Mesenteric fat pad (tissue), 1 donor: Measurements from ENCODE around the gene IBTK. TPM values are rescaled to one million over a fixed set of nuclear protein-coding genes. Genes with fewer than 3 reads are reported as not detected.
"Not testable (repeated sequence)": the region's sequence is repeated elsewhere in the genome, so short reads cannot be mapped to it uniquely, and the experiment has no call there.

Experiments used
- DNase-seq: peaks from one replicate; pipeline ENCODE4 v3.0.0-alpha.2; 2020; ENCODE audit warnings: low spot score
- long read RNA-seq: library from polyadenylated mRNA; unstranded; transcript quantifications from one replicate; pipeline ENCODE4 v2.0.0, GENCODE V29; 2020
- total RNA-seq: library from RNA; stranded (reverse); fragmentation: NEBNext Ultra II Directional; extraction: Animal tissue kit (Norgen Biotek cat#: 25700); gene quantifications from one replicate; pipeline ENCODE4 v1.2.1, GENCODE V29; 2021
- donor health status: DM: yes; HTN: yes; CAD: no.

The IBTK gene, protein sequence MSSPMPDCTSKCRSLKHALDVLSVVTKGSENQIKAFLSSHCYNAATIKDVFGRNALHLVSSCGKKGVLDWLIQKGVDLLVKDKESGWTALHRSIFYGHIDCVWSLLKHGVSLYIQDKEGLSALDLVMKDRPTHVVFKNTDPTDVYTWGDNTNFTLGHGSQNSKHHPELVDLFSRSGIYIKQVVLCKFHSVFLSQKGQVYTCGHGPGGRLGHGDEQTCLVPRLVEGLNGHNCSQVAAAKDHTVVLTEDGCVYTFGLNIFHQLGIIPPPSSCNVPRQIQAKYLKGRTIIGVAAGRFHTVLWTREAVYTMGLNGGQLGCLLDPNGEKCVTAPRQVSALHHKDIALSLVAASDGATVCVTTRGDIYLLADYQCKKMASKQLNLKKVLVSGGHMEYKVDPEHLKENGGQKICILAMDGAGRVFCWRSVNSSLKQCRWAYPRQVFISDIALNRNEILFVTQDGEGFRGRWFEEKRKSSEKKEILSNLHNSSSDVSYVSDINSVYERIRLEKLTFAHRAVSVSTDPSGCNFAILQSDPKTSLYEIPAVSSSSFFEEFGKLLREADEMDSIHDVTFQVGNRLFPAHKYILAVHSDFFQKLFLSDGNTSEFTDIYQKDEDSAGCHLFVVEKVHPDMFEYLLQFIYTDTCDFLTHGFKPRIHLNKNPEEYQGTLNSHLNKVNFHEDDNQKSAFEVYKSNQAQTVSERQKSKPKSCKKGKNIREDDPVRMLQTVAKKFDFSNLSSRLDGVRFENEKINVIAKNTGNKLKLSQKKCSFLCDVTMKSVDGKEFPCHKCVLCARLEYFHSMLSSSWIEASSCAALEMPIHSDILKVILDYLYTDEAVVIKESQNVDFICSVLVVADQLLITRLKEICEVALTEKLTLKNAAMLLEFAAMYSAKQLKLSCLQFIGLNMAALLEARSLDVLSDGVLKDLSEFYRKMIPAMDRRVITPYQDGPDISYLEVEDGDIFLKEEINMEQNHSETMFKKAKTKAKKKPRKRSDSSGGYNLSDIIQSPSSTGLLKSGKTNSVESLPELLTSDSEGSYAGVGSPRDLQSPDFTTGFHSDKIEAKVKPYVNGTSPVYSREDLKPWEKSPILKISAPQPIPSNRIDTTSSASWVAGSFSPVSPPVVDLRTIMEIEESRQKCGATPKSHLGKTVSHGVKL (N-terminal part only)
- total RNA-seq = 31.6 TPM
- long read RNA-seq, partial matches to known transcripts = 27 of 34 reads
- long read RNA-seq, other reads (novel, unspliced or antisense) = 7 of 34 reads

DNA sequence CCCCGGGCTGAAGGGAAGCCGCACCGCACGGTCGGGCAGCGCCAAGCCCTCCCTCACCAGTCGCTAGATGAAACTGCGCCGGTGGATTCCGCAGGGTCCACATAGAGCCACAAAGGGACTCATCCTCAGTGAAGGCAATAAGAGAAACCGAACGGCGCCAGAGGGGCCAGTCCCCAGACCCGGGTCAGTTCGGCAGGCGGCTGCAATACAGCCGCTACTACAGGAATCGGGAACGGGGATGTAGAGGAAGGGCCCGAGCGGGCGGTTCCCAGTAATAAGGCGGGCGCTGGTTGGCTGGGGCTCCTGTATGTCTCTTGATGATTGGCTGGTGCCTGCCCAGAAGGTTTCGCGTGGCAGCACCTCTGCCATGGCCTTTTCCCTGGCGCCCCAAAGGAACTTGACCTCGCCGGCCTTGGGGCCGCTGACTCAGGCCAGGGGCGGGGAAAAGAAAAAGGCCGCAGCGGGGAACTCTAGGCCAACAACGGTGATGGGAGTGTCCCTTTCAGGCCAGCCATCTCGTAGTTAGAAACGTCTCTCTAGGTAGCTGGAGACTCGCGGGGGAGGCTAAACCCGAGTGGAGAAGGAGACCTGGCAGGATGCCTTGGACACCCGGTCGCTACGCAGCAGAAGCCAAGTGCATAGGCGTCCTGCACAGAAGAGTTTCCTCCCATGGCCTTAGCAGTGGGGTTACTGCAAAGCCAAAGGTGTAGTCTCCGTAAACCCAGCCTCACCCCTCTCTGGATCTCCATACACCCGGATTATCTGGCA lies at the start of gene IBTK:
Gene IBTK (minus strand): TSS at position 240 of the 768 bp plus-strand sequence. CDS start 7,258 bp downstream, outside the sequence.
- peak; percentile 98 for DNase-seq

DNA sequence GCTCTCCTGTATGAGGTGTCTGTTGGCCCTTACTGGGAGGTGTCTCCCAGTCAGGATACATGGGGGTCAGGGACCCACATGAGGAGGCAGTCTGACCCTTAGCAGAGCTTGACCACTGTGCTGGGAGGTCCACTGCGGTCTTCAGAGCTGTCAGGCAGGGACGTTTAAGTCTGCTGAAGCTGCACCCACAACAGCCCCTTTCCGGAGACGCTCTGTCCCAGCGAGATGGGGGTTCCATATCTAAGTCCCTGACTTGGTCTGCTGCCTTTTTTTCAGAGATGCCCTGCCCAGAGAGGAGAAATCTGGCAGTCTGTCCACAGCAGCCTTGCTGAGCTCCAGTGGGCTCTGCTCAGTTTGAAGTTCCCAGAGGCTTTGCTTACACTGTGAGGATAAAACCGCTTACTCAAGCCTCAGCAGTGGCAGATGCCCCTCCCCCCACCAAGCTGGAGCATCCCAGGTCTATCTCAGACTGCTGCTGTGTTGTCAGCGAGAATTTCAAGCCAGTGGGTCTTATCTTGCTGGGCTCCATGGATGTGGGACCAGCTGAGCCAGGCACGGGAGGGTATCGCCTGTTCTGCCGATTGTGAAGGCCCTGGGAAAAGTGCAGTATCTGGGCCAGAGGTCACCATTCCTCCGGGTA lies 36.3 kb upstream of the IBTK start:
- no peak for DNase-seq

DNA sequence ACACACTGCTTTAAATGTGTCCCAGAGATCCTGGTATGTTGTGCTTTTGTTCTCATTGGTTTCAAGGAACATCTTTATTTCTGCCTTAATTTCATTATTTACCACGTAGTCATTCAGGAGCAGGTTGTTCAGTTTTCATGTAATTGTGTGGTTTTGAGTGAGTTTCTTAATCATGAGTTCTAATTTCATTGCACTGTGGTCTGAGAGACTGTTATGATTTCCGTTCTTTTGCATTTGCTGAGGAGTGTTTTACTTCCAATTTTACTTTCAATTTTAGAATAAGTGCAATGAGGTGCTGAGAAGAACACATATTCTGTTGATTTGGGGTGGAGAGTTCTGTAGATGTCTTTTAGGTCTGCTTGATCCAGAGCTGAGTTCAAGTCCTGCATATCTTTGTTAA lies 34.0 kb upstream of the IBTK start:
- not testable (repeated sequence) for DNase-seq

DNA sequence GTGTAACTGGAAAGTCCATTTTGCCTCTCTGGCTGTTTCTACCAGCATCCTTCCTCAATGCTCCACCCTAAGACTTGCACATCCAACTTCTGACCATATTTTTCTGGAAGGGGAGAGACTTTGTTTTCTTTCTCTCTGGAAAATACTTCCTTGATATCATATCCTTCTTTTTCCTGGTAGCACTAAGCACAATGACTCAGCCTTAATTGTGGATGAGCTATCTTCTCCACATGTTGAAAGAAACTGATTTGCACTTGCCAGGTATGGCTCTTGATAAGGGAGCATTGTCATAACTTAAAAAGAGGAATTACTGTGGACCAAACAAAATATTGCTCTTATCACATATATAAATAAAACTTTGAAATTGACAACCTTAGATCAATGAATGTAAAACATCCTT lies 30.1 kb upstream of the IBTK start:
- no peak for DNase-seq

DNA sequence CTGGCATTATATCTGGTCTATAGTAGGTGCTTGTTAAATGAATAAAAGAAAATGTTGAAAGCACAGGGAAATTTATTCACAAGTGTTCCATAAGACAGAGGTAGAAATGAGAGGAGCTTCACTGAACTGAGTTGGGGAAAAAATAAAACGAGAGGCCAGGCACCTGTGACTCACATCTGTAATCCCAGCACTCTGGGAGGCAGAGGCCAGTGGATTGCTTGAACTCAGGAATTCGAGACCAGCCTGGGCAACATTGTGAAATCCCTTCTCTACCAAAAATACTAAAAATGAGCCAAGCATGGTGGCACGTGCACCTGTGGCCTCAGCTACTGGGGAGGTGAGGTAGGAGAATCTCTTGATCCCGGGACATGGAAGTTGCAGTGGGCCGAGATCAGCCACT lies 28.1 kb upstream of the IBTK start:
- DNase-seq = no peak

DNA sequence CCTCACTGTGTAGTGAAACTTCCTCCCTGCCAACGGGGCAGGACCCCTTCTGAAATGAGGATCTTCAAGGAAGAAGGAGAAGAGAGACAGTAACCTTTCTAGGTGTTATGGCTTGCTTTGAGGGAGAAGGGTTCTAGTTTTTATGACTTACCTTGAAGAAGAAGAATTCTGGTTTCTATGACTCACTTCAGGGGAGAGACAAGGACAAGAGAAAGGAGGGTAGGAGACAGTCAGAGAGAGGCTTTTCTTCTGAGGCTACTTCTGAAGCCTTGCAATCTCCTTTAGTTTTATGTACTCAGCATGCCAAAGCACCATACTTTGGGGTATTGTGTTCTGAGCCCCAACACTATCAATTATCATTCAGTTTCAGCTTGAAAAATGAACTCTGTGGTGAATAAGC lies 25.8 kb upstream of the IBTK start:
- no peak for DNase-seq

DNA sequence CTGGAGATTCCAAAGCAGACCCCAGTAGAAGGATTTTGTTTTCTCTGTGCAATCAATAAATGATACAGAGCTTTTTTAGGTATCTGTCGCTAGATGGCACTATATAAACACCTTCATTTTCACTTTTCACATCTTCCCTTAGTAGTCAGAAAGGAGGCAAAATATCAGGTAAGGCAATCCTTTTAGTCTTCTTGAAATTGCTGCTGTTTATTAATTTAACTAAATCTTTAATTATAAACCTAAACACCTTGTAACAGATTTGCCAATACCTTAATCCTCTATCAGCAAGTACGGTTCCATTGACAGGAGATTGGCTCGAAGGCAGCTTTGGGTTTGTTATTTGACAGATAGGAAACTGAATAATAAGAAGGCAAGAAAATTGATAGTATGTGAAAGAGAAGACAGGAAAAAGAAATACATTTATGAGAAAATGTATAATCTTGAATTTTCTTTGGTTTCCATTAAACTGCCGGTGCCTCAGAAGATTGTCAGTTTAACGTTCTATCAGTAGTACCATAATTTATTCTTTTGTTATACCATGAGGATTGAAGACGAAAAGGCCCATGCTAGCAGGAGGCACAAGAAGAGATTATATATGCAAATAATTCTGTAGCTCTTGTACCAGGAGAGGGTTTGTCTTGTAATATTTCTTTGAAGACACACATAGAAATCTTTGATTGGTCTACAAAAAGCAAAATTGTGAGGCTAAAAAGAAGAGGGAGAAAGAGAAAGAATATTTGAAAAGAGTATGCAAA lies 23.5 kb upstream of the IBTK start:
- no peak for DNase-seq

DNA sequence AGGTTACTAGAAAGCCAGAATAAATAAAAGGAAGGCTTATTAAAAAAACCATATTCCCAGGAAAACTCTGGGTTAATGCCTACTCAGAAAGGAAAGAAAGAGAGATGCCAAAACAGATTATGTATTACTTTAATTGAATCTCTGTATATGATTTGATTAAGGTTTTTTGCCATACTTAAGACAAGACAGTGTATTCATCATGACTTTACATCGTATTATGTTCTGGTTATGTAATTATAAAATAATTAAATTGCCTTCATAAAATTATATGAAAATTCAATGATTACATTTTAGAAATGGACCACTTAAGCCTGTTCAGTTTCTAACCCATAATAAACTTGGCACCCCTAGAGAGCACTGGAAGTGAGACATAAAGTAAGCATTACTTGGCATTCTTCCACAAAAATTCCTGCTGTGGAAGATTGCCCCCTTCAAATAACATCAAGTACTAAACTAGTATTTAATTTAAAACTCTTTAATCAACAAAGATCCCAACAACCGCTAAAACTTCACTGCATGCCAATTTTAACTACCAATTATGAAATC lies 20.8 kb upstream of the IBTK start:
- no peak for DNase-seq

DNA sequence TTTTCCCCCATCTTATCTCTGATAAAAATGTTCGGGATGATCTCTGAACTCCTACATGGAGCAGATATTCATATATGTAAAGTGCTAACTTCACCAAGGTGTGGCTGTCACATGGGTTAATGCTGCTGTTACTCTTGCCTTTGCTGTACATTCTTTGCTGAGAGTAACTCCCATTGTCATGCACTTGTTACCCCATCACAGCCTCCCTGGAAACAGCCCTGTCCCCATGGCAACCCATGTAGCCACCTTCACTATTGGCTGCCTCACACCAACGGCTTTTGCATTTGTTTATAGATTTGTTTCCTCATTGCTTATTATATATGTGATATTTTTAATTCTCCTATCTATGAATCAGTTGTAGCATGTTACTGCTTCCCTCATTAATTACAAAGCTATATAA lies 17.3 kb upstream of the IBTK start:
- no peak for DNase-seq

DNA sequence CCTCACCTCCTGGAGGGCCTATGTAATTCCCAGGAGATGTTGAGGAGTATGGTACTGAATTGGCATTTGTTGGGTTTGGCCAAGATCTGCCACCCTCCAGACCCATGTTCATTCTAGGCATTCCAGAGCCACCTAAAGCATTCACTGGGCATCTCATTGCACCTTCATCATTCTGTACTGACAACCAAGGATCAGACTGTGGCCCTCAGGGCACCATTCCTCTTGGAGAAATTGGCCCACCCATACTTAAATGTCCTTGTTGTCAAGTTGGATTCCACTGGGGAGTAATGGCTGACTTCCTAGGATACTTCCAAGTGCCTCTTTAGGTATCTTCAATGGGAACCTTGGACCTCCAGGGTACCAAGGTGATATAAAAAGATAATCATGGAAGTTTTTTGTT lies 16.8 kb upstream of the IBTK start:
- no peak for DNase-seq

DNA sequence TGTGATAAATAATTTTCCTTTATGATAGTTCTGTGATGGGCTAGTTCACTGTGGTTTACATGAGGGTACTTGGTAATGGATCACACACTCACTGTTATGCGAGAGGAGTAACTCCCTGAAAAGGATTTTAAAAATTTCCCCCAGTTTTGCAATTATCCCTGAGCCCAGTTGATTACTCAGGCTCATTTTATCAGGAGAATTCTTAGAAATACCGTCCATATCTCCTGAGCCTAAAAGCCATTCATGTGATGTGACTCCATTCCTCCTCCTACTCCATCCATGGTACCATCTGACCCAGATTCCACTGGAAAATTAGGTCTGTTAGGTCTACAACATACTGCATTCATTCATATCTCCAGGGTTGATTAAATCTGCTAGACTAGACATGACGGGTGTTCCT lies 16.4 kb upstream of the IBTK start:
- DNase-seq = no peak

DNA sequence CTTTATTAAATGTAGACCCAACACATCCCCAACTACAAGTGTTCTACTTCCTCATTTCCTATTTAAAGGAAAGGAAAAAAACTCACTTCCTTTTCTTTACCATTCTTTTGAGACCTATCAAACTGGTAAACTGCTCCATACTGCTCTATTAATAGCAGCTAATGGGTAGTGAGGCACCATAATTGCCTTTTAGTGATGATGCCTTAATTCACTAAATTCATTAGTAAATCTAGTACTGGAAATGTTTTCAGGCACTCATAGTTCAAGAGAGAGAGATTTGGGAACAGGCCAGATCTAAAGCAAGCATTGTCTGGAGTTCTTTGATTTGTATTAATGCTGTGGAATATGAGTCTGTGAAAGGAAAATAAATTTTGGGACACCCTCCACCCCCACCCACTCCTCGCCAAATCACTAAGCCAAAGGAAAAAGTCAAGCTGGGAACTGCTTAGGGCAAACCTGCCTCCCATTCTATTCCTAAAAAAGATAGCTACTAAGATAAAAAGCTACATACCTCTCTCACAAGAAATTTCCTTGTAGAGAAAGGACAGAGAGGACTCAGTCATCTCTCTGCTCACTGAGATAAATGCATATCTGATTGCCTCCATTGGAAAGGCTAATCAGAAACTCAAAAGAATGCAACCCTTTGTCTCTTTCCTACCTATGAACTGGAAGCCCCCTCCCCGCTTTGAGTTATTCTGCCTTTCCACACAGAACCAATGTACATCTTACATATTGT lies 13.6 kb upstream of the IBTK start:
- DNase-seq = no peak

DNA sequence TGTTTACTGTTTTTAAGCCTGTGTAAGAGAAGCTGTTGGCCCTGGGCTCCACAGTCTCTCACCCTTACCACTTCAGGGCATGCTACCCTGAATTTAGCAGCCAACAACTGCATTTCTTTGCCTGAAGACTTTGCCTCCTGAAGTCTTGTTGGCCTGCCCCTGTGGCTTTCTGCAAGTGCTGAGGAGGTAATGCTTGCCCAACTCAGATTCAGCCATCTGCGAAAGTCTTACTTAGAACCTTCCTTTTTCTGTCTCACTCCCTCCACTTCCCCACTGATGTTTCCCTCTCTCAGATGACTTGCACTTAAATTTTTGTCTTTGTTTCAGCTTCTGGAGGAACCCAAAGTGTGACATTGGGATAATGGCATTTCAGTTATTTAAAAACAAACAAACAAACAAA lies 11.8 kb upstream of the IBTK start:
- no peak for DNase-seq

DNA sequence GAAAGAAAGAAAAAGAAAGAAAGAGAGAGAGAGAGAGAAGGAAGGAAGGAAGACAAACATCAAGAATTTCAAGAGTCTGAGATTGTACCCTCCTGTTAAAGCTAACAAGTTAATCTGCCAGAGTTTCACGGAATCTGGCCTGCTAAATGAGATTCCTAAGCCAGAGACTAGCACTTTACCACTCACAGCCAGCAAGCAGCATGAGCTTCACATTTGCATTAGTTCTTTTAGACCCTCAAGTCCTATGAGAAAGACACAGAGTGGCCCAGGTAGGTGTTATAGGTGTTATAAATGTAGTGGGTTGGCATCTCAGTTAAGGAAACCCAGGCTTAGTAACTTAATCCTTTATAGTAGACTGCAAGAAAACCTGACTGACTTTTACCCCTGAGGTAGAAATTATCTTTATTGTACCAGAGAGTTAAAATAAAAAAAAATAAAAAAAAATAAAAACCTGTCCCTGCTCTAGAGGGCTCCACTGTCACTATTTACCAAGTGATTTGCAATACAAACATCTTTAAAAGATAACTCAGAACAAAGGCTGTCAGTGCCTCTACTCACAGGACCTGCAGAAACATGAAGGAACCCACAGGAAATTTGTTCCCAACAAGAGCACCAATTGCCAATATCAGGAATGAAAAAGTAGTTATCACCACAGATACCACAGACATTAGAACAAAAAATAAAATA lies 9.7 kb upstream of the IBTK start:
- DNase-seq = no peak

DNA sequence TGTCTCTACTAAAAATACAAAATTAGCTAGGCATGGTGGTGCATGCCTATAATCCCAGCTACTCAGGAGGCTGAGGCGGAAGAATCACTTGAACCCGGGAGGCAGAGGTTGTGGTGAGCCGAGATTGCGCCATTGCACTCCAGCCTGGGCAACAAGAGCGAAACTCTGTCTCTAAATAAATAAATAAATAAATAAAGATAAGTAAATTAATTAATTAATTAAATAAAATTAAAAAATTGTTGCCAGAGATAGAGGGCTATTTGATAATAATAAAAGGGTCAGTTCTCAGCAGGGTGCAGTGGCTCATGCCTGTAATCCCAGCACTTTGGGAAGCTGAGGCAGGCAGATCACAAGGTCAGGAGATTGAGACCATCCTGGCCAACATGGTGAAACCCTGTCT lies 7.2 kb upstream of the IBTK start:
- DNase-seq = not testable (repeated sequence)

DNA sequence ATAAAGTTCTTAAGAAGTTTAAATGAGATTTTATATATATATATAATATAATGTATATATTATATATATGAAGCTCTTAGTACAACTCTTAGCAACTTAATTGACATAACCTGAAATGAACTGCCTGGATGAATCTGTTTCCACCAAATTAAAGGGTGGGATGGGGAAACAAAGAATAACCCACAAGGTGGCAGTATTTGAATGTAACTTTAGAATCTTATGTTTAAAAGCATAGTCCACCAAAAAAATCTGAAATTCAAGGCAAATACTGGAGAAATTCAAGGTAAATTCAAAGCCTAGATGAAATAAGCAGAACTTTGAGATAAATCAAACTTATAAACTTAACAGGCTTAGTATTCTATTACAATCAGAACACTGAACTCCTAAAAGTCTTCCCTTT lies 4.4 kb upstream of the IBTK start:
- DNase-seq = no peak

DNA sequence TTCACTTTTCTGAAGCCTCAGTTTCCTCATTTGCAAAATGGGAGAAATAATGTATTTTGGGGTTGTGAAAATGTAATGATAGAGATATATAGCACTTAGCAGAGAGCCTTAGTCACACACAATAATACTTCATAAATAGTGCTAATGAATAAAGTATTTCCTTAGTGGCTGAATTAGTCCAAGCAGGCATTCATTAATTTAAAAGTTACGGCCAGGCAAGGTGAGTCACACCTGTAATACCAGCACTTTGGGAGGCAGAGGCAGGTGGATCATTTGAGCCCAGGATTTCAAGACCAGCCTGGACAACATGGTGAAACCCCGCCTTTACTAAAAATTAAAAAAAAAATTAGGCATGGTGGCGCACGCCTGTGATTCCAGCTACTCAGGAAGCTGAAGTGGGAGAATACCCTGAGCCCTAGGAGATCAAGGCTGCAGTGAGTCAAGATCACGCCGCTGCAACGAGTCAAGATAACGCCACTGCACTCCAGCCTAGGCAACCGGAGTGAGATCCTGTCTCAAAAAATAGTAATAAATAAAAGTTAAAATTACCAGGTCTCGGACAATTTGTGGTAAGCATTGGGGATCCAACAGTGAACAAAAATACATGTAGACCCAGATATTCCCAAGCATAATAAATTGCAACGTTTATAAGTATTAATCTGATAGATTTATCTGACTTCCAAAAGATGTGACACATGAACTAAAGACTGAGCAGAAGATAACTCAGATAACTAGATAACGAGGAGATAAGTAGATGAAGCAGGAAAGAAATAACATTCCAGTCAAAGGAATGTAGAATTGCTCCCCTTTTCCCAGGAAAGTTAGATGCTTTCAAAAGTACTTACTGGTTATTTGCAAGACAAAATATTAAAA lies 2.1 kb upstream of the IBTK start:
- no peak for DNase-seq
